Activated CD8-positive, alpha-beta T cell treated with anti-CD3 and anti-CD28 coated beads for 36 hours (primary cell): ENCODE measurements around the gene HSPA8. TPM values are rescaled to one million over a fixed set of nuclear protein-coding genes. Genes with fewer than 3 reads are reported as not detected.
A peak's percentile ranks its signal among the peaks of the same experiment; 100 is the strongest.

Experiments used
- ATAC-seq: fragments of 200-7000 bp; cut with Tn5 transposase; one replicate; pipeline ENCODE4 v1.10.0; 2021; ENCODE audit warnings: mild to moderate bottlenecking, moderate library complexity
- CTCF ChIA-PET: fragments of 350-600 bp; sonication (Branson Sonifier 250); formaldehyde crosslinking; loops from one replicate; lab custom pipeline; 2021; ENCODE audit warnings: antibody characterized with exemption; lab: Charles Lee
- POLR2A ChIA-PET: fragments of 350-600 bp; sonication (Branson Sonifier 250); formaldehyde crosslinking; loops from one replicate; lab custom pipeline; 2021; ENCODE audit warnings: antibody characterized with exemption; lab: Charles Lee
- DNase-seq: peaks from one replicate; pipeline ENCODE4 v3.0.0-alpha.2; 2020
- H3K27ac Mint-ChIP-seq: one replicate; pipeline ENCODE4 v1.8.0; 2021; ENCODE audit warnings: mild to moderate bottlenecking, mixed read lengths
- H3K27me3 Mint-ChIP-seq: one replicate; pipeline ENCODE4 v1.8.0; 2021; ENCODE audit warnings: mixed read lengths
- H3K36me3 Mint-ChIP-seq: one replicate; pipeline ENCODE4 v1.8.0; 2021; ENCODE audit warnings: low read depth, mixed read lengths
- H3K4me1 Mint-ChIP-seq: one replicate; pipeline ENCODE4 v1.8.0; 2021; ENCODE audit warnings: low read depth, mixed read lengths
- H3K4me3 Mint-ChIP-seq: one replicate; pipeline ENCODE4 v1.8.0; 2021; ENCODE audit warnings: mild to moderate bottlenecking, moderate library complexity, mixed read lengths
- H3K9me3 Mint-ChIP-seq: one replicate; pipeline ENCODE4 v1.8.0; 2021; ENCODE audit warnings: mixed read lengths
- CTCF ChIP-seq: fragments of 200-600 bp; IDR thresholded peaks from one replicate; pipeline ENCODE4 v1.8.0; 2022; ENCODE audit warnings: antibody characterized with exemption, mild to moderate bottlenecking
- intact Hi-C: fragments of 100-400 bp; cut with micrococcal nuclease; formaldehyde crosslinking; loops from one replicate; pipeline ENCODE4 v1.10.0; 2022
- total RNA-seq, 2 experiments: library from RNA; stranded (reverse); gene quantifications; one replicate each; pipeline ENCODE4 v1.2.3, GENCODE V29; 2021

Gene HSPA8
- total RNA-seq, 2 experiments from 2014 or later, result 2,808 to 2,816 TPM

GRCh38 chr11:123085497-123085896 lies 23.6 kb upstream of the HSPA8 start:
- H3K9me3 Mint-ChIP-seq, result peaks cover 2% of the 10 kb centered on the region
- H3K4me1 Mint-ChIP-seq, result peaks cover 32% of the 10 kb centered on the region
- CTCF ChIA-PET, result interaction anchor here (1.1 to 1.6 kb wide), 3 partner anchors 62 to 176 kb away, joined by 4 to 5 read pairs (median 5); no protein-coding TSS in a partner anchor
- no peaks in the 10 kb centered on the region for H3K27me3 Mint-ChIP-seq
- no peak overlapping the region for H3K4me3 Mint-ChIP-seq
- DNase-seq (no peak), ATAC-seq (no peak)
- H3K27ac Mint-ChIP-seq, result no peak overlapping the region
- POLR2A ChIA-PET, result interaction anchor here (0.8 to 10.9 kb wide), 3 partner anchors 20 to 31 kb away, joined by 3 to 67 read pairs (median 4); partner anchors contain the start of gene HSPA8
- no peak for TF ChIP-seq CTCF
- H3K36me3 Mint-ChIP-seq, result peaks cover 4% of the 10 kb centered on the region
- intact Hi-C loops, result no loop called here

- H3K4me1 Mint-ChIP-seq, result peaks cover 35% of the 10 kb centered on the region
- intact Hi-C loops, result no loop called here
- no peaks in the 10 kb centered on the region for H3K27me3 Mint-ChIP-seq
- CTCF ChIA-PET, result interaction anchor here (0.5 to 1.6 kb wide), 3 partner anchors 12 to 132 kb away, joined by 3 to 9 read pairs (median 4); no protein-coding TSS in a partner anchor
- no peak overlapping the region for H3K4me3 Mint-ChIP-seq
- TF ChIP-seq CTCF, result no peak
- no peak for ATAC-seq
- H3K27ac Mint-ChIP-seq, result no peak overlapping the region
- H3K36me3 Mint-ChIP-seq, result peaks cover 4% of the 10 kb centered on the region
- POLR2A ChIA-PET, result interaction anchor here (1.0 to 10.9 kb wide), 3 partner anchors 12 to 30 kb away, joined by 4 to 67 read pairs (median 4); partner anchors contain the start of gene HSPA8
- no peak for DNase-seq
- H3K9me3 Mint-ChIP-seq, result peaks cover 2% of the 10 kb centered on the region
Observed at GRCh38 chr11:123084454-123084853, 22.5 kb upstream of the HSPA8 start.

- ATAC-seq (peak; percentile 37), DNase-seq (peak; percentile 71)
- TF ChIP-seq CTCF, result no peak
- Mint-ChIP-seq H3K36me3 (peaks cover 4% of the 10 kb centered on the region), H3K4me1 (peaks cover 35% of the 10 kb centered on the region), H3K4me3 (no peak overlapping the region), H3K27ac (peak overlapping the region; percentile 74), H3K27me3 (no peaks in the 10 kb centered on the region), H3K9me3 (peaks cover 2% of the 10 kb centered on the region)
- intact Hi-C loops, result no loop called here
- ChIA-PET POLR2A (interaction anchor here (1.0 to 10.9 kb wide), 3 partner anchors 12 to 22 kb away, joined by 3 to 67 read pairs (median 4); partner anchors contain the start of gene HSPA8), CTCF (interaction anchor here (0.8 to 1.6 kb wide), 3 partner anchors 11 to 178 kb away, joined by 3 to 9 read pairs (median 4); no protein-coding TSS in a partner anchor)
Observed at GRCh38 chr11:123083623-123084029, 21.7 kb upstream of the HSPA8 start.

- peaks cover 2% of the 10 kb centered on the region for H3K9me3 Mint-ChIP-seq
- H3K4me1 Mint-ChIP-seq, result peaks cover 31% of the 10 kb centered on the region
- no peak for TF ChIP-seq CTCF
- ChIA-PET POLR2A (interaction anchor here (1.1 to 10.9 kb wide), 2 partner anchors 14 to 22 kb away, joined by 3 to 67 read pairs; partner anchors contain the start of gene HSPA8), CTCF (interaction anchor here (0.8 to 1.6 kb wide), 2 partner anchors 20 to 179 kb away, joined by 3 to 9 read pairs; no protein-coding TSS in a partner anchor)
- no peak overlapping the region for H3K4me3 Mint-ChIP-seq
- H3K27ac Mint-ChIP-seq, result no peak overlapping the region
- H3K27me3 Mint-ChIP-seq, result no peaks in the 10 kb centered on the region
- ATAC-seq (no peak), DNase-seq (no peak)
- intact Hi-C loops, result no loop called here
- H3K36me3 Mint-ChIP-seq, result peaks cover 4% of the 10 kb centered on the region
Observed at GRCh38 chr11:123082977-123083376, 21.0 kb upstream of the HSPA8 start.

GRCh38 chr11:123080015-123080414 lies 18.1 kb upstream of the HSPA8 start:
- ATAC-seq (peak; percentile 63), DNase-seq (no peak)
- no peak overlapping the region for H3K27ac Mint-ChIP-seq
- H3K4me1 Mint-ChIP-seq, result peaks cover 25% of the 10 kb centered on the region
- H3K36me3 Mint-ChIP-seq, result peaks cover 4% of the 10 kb centered on the region
- no peaks in the 10 kb centered on the region for H3K27me3 Mint-ChIP-seq
- no peak overlapping the region for H3K4me3 Mint-ChIP-seq
- TF ChIP-seq CTCF, result no peak
- ChIA-PET CTCF (interaction anchor here (1.9 to 2.7 kb wide), 2 partner anchors 11 to 26 kb away, joined by 5 to 9 read pairs; no protein-coding TSS in a partner anchor), POLR2A (interaction anchor here (1.5 to 10.9 kb wide), 4 partner anchors 9 to 26 kb away, joined by 8 to 67 read pairs (median 9); partner anchors contain the start of gene HSPA8)
- intact Hi-C loops, result no loop called here
- H3K9me3 Mint-ChIP-seq, result peaks cover 2% of the 10 kb centered on the region
